ENCODE data around the gene TBC1D12. TPM values are rescaled to one million over a fixed set of nuclear protein-coding genes. Genes with fewer than 3 reads are reported as not detected.
"Not testable (repeated sequence)": the region's sequence is repeated elsewhere in the genome, so short reads cannot be mapped to it uniquely, and the experiment has no call there.

The TBC1D12 gene
- total RNA-seq, 2 donors from 2014 or later, result 13.8 to 22.3 TPM

- H3K36me3 ChIP-seq, result no peaks in the 10 kb centered on the region
- H3K4me1 ChIP-seq (replicated peaks), result no peaks in the 10 kb centered on the region
- no peak overlapping the region for H3K4me3 ChIP-seq
- 100% methylated on average over 1 of the region's 1 CpG for WGBS
- no peaks in the 10 kb centered on the region for H3K9me3 ChIP-seq
- H3K27me3 ChIP-seq (replicated peaks; ENCODE audit: insufficient read depth), result no peaks in the 10 kb centered on the region
- intact Hi-C loops (cut with DNase I), result no loop called here
- DNase-seq (ENCODE audit: low spot score), result no peak
- no peak for TF ChIP-seq POLR2AphosphoS5 (IDR thresholded peaks at IDR 0.05)
- TF ChIP-seq CTCF (IDR thresholded peaks at IDR 0.05), result no peak
- no peak for TF ChIP-seq POLR2A (IDR thresholded peaks at IDR 0.05)
- H3K27ac ChIP-seq, result no peak overlapping the region
Measured at GRCh38 chr10:94533027-94533426, 130.7 kb downstream of the TBC1D12 start.

GRCh38 chr10:94542282-94542681 is 139.9 kb downstream of the TBC1D12 start:
- H3K4me1 ChIP-seq (replicated peaks); H3K36me3 ChIP-seq; H3K27ac ChIP-seq; H3K9me3 ChIP-seq; H3K4me3 ChIP-seq; intact Hi-C loops (cut with DNase I); DNase-seq (ENCODE audit: low spot score); H3K27me3 ChIP-seq (replicated peaks; ENCODE audit: insufficient read depth): not testable (repeated sequence)
- 73% methylated on average over 2 of the region's 2 CpGs for WGBS

- TF ChIP-seq POLR2AphosphoS5 (IDR thresholded peaks at IDR 0.05) (no peak), POLR2A (IDR thresholded peaks at IDR 0.05) (peak; percentile 15), CTCF (IDR thresholded peaks at IDR 0.05) (no peak)
- under 1% methylated on average over 48 of the region's 48 CpGs for WGBS
Measured at GRCh38 chr10:94545391-94546048, 143.2 kb downstream of the TBC1D12 start, which contains the start of gene HELLS. Gene HELLS (plus strand): TSS chr10:94545788. CDS start chr10:94545922, 134 bp downstream.

GRCh38 chr10:94546049-94546900 is 143.9 kb downstream of the TBC1D12 start:
- no peak for DNase-seq (ENCODE audit: low spot score)
- H3K9me3 ChIP-seq, result no peaks in the 10 kb centered on the region
- H3K36me3 ChIP-seq, result no peaks in the 10 kb centered on the region
- peaks cover 4% of the 10 kb centered on the region for H3K4me1 ChIP-seq (replicated peaks)
- peak overlapping the region; percentile 48 to 54 for H3K4me3 ChIP-seq
- intact Hi-C loops (cut with DNase I), result no loop called here
- TF ChIP-seq CTCF (IDR thresholded peaks at IDR 0.05), result no peak
- no peak for TF ChIP-seq POLR2A (IDR thresholded peaks at IDR 0.05)
- TF ChIP-seq POLR2AphosphoS5 (IDR thresholded peaks at IDR 0.05), result no peak
- H3K27ac ChIP-seq, result peak overlapping the region; percentile 62 to 64
- H3K27me3 ChIP-seq (replicated peaks; ENCODE audit: insufficient read depth), result no peaks in the 10 kb centered on the region
- 3% methylated on average over 25 of the region's 25 CpGs for WGBS

More at GRCh38 chr10:94545391-94546048, 143.2 kb downstream of the TBC1D12 start, which contains the start of gene HELLS:
- peak; percentile 73 for DNase-seq (ENCODE audit: low spot score)
- Histone ChIP-seq H3K4me3 (peak within 1 kb of the TSS; percentile 48 to 54), H3K36me3 (no peaks in the 10 kb centered on the region), H3K27me3 (replicated peaks; ENCODE audit: insufficient read depth) (no peaks in the 10 kb centered on the region), H3K4me1 (replicated peaks) (peaks cover 4% of the 10 kb centered on the region), H3K27ac (peak within 1 kb of the TSS; percentile 62 to 64), H3K9me3 (no peaks in the 10 kb centered on the region)
- intact Hi-C loops (cut with DNase I), result no loop called here

- Histone ChIP-seq H3K36me3 (no peaks in the 10 kb centered on the region), H3K27ac (no peak overlapping the region), H3K4me3 (no peak overlapping the region), H3K9me3 (no peaks in the 10 kb centered on the region), H3K4me1 (replicated peaks) (peaks cover 4% of the 10 kb centered on the region), H3K27me3 (replicated peaks; ENCODE audit: insufficient read depth) (no peaks in the 10 kb centered on the region)
- 57% methylated on average over 1 of the region's 1 CpG for WGBS
- no peak for TF ChIP-seq POLR2AphosphoS5 (IDR thresholded peaks at IDR 0.05)
- intact Hi-C loops (cut with DNase I), result no loop called here
- DNase-seq (ENCODE audit: low spot score), result no peak
Measured at GRCh38 chr10:94546901-94547185, 144.5 kb downstream of the TBC1D12 start.

Data from prostate gland (tissue), 2 donors.